H1 (cell line): ENCODE data around the gene TXLNB. TPM values are rescaled to one million over a fixed set of nuclear protein-coding genes. Genes with fewer than 3 reads are reported as not detected.

Source experiments
- GTF2F1 ChIP-seq: IDR thresholded peaks from 2 replicates; pipeline ENCODE4 v1.6.1; 2012; ENCODE audit warnings: low read depth, low read length, improper control_type of control experiment, borderline replicate concordance
- TAF1 ChIP-seq: IDR thresholded peaks from 2 replicates; pipeline ENCODE4 v1.6.1; 2011; ENCODE audit warnings: mild to moderate bottlenecking, low read depth, low read length
- polyA plus RNA-seq, 7 experiments: library from polyadenylated mRNA; depleted of rRNA in 3 of 7; stranded (reverse) in 5 of 7; unstranded in 2 of 7; fragments of >200 nt in 5 of 7; fragments of 200-250 nt in 2 of 7; gene quantifications; 1 replicate in 5 of 7; 2 replicates in 1 of 7; 4 replicates in 1 of 7; pipeline versions ENCODE4 v1.2.1 to v1.2.3, GENCODE V29; 2011 to 2013; ENCODE audit warnings: missing spikeins in 2 of 7, mixed read lengths in 2 of 7
- total RNA-seq: library from RNA; stranded (reverse); fragmentation: NEBNext Ultra II Directional; extraction: Animal tissue kit (Norgen Biotek cat#: 25700); gene quantifications from 2 replicates; pipeline ENCODE4 v1.2.1, GENCODE V29; 2021
- TF ChIP-seq, protein P1 (sequence below): fragments of 300-600 bp; sonication (generic); IDR thresholded peaks from 2 replicates; pipeline ENCODE4 v1.7.1; 2012; ENCODE audit warnings: low read length, moderate library complexity, mild to moderate bottlenecking, inconsistent platforms; ENCODE audit not compliant: insufficient replicate concordance

The TXLNB gene
- total and polyA plus RNA-seq, 2 of the 8 experiments (the other 6 are each of a cell fraction or from before 2014, with no cell fraction given) = 0.05 to 0.17 TPM

GRCh38 chr6:139257291-139257690 lies 34.5 kb downstream of the TXLNB start (continued):
- TF ChIP-seq, protein P1, sequence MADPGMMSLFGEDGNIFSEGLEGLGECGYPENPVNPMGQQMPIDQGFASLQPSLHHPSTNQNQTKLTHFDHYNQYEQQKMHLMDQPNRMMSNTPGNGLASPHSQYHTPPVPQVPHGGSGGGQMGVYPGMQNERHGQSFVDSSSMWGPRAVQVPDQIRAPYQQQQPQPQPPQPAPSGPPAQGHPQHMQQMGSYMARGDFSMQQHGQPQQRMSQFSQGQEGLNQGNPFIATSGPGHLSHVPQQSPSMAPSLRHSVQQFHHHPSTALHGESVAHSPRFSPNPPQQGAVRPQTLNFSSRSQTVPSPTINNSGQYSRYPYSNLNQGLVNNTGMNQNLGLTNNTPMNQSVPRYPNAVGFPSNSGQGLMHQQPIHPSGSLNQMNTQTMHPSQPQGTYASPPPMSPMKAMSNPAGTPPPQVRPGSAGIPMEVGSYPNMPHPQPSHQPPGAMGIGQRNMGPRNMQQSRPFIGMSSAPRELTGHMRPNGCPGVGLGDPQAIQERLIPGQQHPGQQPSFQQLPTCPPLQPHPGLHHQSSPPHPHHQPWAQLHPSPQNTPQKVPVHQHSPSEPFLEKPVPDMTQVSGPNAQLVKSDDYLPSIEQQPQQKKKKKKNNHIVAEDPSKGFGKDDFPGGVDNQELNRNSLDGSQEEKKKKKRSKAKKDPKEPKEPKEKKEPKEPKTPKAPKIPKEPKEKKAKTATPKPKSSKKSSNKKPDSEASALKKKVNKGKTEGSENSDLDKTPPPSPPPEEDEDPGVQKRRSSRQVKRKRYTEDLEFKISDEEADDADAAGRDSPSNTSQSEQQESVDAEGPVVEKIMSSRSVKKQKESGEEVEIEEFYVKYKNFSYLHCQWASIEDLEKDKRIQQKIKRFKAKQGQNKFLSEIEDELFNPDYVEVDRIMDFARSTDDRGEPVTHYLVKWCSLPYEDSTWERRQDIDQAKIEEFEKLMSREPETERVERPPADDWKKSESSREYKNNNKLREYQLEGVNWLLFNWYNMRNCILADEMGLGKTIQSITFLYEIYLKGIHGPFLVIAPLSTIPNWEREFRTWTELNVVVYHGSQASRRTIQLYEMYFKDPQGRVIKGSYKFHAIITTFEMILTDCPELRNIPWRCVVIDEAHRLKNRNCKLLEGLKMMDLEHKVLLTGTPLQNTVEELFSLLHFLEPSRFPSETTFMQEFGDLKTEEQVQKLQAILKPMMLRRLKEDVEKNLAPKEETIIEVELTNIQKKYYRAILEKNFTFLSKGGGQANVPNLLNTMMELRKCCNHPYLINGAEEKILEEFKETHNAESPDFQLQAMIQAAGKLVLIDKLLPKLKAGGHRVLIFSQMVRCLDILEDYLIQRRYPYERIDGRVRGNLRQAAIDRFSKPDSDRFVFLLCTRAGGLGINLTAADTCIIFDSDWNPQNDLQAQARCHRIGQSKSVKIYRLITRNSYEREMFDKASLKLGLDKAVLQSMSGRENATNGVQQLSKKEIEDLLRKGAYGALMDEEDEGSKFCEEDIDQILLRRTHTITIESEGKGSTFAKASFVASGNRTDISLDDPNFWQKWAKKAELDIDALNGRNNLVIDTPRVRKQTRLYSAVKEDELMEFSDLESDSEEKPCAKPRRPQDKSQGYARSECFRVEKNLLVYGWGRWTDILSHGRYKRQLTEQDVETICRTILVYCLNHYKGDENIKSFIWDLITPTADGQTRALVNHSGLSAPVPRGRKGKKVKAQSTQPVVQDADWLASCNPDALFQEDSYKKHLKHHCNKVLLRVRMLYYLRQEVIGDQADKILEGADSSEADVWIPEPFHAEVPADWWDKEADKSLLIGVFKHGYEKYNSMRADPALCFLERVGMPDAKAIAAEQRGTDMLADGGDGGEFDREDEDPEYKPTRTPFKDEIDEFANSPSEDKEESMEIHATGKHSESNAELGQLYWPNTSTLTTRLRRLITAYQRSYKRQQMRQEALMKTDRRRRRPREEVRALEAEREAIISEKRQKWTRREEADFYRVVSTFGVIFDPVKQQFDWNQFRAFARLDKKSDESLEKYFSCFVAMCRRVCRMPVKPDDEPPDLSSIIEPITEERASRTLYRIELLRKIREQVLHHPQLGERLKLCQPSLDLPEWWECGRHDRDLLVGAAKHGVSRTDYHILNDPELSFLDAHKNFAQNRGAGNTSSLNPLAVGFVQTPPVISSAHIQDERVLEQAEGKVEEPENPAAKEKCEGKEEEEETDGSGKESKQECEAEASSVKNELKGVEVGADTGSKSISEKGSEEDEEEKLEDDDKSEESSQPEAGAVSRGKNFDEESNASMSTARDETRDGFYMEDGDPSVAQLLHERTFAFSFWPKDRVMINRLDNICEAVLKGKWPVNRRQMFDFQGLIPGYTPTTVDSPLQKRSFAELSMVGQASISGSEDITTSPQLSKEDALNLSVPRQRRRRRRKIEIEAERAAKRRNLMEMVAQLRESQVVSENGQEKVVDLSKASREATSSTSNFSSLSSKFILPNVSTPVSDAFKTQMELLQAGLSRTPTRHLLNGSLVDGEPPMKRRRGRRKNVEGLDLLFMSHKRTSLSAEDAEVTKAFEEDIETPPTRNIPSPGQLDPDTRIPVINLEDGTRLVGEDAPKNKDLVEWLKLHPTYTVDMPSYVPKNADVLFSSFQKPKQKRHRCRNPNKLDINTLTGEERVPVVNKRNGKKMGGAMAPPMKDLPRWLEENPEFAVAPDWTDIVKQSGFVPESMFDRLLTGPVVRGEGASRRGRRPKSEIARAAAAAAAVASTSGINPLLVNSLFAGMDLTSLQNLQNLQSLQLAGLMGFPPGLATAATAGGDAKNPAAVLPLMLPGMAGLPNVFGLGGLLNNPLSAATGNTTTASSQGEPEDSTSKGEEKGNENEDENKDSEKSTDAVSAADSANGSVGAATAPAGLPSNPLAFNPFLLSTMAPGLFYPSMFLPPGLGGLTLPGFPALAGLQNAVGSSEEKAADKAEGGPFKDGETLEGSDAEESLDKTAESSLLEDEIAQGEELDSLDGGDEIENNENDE = no peak
- TF ChIP-seq TAF1 (no peak), GTF2F1 (no peak)
